ENCODE measurements around the gene RPRD1B.

Gene RPRD1B

DNA sequence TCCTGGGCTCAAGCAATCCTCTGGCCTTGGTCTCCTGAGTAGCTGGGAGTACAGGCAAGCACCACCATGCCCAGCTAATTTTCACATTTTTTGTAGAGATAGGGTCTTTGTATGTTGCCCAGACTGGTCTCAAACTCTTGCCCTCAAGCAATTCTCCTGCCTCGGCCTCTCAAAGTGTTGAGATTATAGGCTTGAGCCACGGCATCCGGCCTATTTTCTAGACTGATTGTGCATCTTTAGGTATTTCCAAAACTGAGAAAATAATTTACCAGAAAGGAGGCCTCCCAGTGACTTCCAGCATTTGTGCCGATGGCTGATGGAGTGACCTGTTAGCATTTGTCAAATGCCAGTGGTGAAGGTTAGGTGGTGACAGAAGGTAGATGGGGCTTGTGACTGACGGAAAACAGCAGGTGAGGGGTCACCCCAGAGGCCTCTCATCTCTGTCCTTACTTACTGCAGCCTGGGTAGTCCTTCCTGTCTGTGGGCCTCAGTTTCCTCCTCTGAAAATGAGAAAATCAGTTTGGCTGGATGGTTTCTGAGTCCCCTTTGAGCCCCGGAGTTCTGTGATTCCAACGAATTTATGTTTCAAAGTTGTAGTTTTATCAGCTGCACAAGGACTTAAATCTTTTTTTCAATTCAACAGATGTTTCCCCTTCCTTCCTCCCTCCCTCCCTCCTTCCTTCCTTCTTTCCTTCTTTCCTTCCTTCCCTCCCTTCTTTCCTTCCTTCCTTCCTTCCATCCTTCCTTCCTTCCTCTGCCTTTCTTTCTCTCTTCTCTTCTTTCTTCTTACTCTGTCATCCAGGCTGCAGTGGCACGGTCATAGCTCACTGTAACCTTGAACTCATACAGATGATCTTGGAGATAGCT is 78.1 kb downstream of the RPRD1B start:
- H3K27me3 ChIP-seq (ENCODE audit: control insufficient read depth, insufficient read depth, low read length), result no peaks in the 10 kb centered on the region

DNA sequence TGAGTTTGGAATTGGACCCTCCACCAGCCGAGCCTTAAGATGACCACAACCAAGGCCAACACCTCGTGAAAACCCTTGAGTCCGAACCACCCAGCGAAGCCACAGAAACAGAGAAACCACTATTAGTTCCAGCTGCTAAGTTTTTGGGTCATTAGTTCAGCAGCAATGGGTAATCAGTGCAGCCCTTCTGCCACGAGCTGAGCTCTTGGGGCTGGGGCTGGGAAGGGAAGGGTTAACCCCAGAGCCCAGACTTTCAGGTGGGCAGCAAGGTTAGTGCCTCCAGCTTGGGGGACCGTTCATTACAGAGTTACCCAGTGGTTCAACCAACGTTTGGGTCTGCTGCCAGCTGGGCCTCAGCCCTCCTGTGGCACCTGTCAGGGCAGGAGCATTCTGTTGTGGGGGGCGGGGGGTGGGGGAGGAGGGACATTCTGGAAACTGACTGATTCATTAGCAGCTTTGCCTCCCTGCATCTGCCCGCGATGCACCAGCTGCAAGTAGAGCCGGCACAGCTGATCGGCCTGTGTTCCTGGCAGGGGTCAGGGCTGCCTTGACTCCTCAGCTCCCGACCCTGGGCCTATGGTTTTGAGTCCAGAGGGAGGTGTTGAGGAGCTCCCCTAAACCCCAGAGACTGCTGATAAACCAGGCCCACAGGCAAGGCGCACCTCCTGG is 78.8 kb downstream of the RPRD1B start:
- H3K36me3 ChIP-seq (ENCODE audit: control insufficient read depth, insufficient read depth, low read length), result no peaks in the 10 kb centered on the region
- no peak overlapping the region for H3K27ac ChIP-seq
- peaks cover 39% of the 10 kb centered on the region for H3K4me1 ChIP-seq
- no peak overlapping the region for H2AFZ ChIP-seq
- no peak overlapping the region for H3K4me3 ChIP-seq (ENCODE audit: low read depth, low read length)
- TF ChIP-seq, protein P1, sequence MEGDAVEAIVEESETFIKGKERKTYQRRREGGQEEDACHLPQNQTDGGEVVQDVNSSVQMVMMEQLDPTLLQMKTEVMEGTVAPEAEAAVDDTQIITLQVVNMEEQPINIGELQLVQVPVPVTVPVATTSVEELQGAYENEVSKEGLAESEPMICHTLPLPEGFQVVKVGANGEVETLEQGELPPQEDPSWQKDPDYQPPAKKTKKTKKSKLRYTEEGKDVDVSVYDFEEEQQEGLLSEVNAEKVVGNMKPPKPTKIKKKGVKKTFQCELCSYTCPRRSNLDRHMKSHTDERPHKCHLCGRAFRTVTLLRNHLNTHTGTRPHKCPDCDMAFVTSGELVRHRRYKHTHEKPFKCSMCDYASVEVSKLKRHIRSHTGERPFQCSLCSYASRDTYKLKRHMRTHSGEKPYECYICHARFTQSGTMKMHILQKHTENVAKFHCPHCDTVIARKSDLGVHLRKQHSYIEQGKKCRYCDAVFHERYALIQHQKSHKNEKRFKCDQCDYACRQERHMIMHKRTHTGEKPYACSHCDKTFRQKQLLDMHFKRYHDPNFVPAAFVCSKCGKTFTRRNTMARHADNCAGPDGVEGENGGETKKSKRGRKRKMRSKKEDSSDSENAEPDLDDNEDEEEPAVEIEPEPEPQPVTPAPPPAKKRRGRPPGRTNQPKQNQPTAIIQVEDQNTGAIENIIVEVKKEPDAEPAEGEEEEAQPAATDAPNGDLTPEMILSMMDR (IDR thresholded peaks at IDR 0.05), result no peak
- no peaks in the 10 kb centered on the region for H3K9me3 ChIP-seq (ENCODE audit: control insufficient read depth, low read length)
- no peaks in the 10 kb centered on the region for H3K27me3 ChIP-seq (ENCODE audit: control insufficient read depth, insufficient read depth, low read length)
- no peak overlapping the region for H3K9ac ChIP-seq
- H3K4me2 ChIP-seq (ENCODE audit: low read length), result no peak overlapping the region
- no peaks in the 10 kb centered on the region for H3K79me2 ChIP-seq

More for the DNA sequence above, 78.1 kb downstream of the RPRD1B start:
- H2AFZ ChIP-seq, result peak overlapping the region; percentile 30
- H3K9me3 ChIP-seq (ENCODE audit: control insufficient read depth, low read length), result no peaks in the 10 kb centered on the region
- no peak overlapping the region for H3K9ac ChIP-seq
- peaks cover 39% of the 10 kb centered on the region for H3K4me1 ChIP-seq
- H3K79me2 ChIP-seq, result no peaks in the 10 kb centered on the region
- H3K4me3 ChIP-seq (ENCODE audit: low read depth, low read length), result no peak overlapping the region
- TF ChIP-seq, protein P1 (IDR thresholded peaks at IDR 0.05), result no peak
- H3K36me3 ChIP-seq (ENCODE audit: control insufficient read depth, insufficient read depth, low read length), result no peaks in the 10 kb centered on the region
- H3K4me2 ChIP-seq (ENCODE audit: low read length), result no peak overlapping the region
- no peak overlapping the region for H3K27ac ChIP-seq

DNA sequence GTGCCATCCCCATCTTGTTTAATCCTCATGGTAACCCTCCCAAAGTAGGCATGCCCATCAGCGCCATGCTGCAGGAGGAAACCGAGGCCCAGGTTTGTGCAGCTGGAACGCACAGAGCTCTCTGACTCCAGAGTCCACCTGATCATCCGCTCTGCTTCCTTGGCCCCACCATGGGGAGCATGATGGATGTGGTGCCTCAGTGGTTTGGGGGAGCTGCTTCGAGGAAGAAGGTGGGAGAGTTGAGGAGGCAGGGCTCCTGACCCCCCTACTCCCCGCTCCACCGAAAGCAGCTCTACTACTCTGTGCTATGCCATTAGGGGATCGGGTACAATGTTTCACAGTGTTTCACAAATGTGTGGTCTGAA is 79.4 kb downstream of the RPRD1B start:
- H2AFZ ChIP-seq, result no peak overlapping the region
- peaks cover 37% of the 10 kb centered on the region for H3K4me1 ChIP-seq
- no peaks in the 10 kb centered on the region for H3K36me3 ChIP-seq (ENCODE audit: control insufficient read depth, insufficient read depth, low read length)
- no peaks in the 10 kb centered on the region for H3K27me3 ChIP-seq (ENCODE audit: control insufficient read depth, insufficient read depth, low read length)
- H3K9me3 ChIP-seq (ENCODE audit: control insufficient read depth, low read length), result no peaks in the 10 kb centered on the region
- H3K4me3 ChIP-seq (ENCODE audit: low read depth, low read length), result no peak overlapping the region
- H3K27ac ChIP-seq, result no peak overlapping the region
- TF ChIP-seq, protein P1 (IDR thresholded peaks at IDR 0.05), result no peak
- no peak overlapping the region for H3K9ac ChIP-seq
- no peak overlapping the region for H3K4me2 ChIP-seq (ENCODE audit: low read length)
- H3K79me2 ChIP-seq, result no peaks in the 10 kb centered on the region

DNA sequence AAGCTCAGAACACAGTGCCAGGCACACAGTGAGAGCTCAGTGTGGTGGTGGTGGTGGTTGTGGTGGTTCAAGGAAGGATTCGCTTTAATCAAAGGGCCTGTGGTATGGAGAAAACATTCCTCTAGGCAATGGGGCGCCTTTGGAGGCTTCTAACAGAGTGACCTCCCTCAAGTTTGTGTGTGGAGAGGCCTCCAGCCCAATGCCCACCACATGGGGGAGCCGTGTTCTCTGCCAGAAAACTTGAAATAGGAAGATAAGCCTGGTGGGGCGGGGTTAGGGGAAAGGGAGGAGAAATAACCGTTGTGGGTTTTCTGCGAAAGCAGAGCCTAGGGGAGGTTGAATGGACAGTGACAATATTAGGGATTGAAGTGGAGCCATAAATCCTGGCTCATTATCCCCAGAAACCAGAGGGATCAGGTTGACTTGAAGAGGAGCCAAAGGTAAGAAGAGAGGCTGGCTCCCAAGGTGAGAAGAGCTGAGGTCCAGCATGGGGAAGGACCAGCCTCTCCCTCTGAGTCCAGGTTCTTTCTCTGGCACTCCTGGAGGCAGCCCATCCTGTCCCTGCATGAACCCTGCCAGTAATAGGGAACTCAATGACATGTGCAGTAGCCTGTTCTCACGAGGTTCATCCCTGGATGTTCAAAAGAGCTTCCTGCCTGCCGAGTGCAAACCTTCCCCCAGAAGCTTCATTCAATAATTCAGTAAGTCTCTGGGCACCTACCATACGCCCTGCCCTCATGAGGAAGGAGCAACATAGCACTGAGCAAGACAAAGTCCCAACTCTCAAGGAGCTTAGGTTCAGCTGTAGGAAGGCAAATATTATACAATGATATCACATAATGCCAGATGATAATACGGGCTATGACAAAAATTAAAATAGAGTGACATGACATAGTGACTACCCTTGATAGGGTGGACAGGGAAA is 80.1 kb downstream of the RPRD1B start:
- Histone ChIP-seq H3K79me2 (no peaks in the 10 kb centered on the region), H3K4me3 (ENCODE audit: low read depth, low read length) (no peak overlapping the region), H3K27ac (no peak overlapping the region), H3K36me3 (ENCODE audit: control insufficient read depth, insufficient read depth, low read length) (no peaks in the 10 kb centered on the region), H3K4me1 (peaks cover 31% of the 10 kb centered on the region), H3K9me3 (ENCODE audit: control insufficient read depth, low read length) (no peaks in the 10 kb centered on the region), H3K4me2 (ENCODE audit: low read length) (no peak overlapping the region), H2AFZ (no peak overlapping the region), H3K9ac (no peak overlapping the region), H3K27me3 (ENCODE audit: control insufficient read depth, insufficient read depth, low read length) (no peaks in the 10 kb centered on the region)
- TF ChIP-seq, protein P1 (IDR thresholded peaks at IDR 0.05), result peak; percentile 38
